HUDEP-2 (cell line): ENCODE results near the gene ZNF496.
"Not testable (repeated sequence)": the region's sequence is repeated elsewhere in the genome, so short reads cannot be mapped to it uniquely, and the experiment has no call there.

ENCODE experiments used
- DNase-seq, 76 experiments: peaks; one replicate each; lab custom pipeline; 2025; ENCODE audit not compliant: unreplicated experiment in 76 of 76; lab: John Stamatoyannopoulos, UW

ZNF496 gene

GRCh38 chr1:247360116-247360898 is 28.6 kb upstream of the ZNF496 start:
- DNase-seq: peak in 10 of 76 experiments; percentile 6 to 55 (median 17)

- DNase-seq: no peak
These were observed 27.9 kb upstream of the ZNF496 start for GRCh38 chr1:247359559-247359958.

- DNase-seq: no peak
These were observed 27.3 kb upstream of the ZNF496 start for GRCh38 chr1:247358920-247359319.

GRCh38 chr1:247357781-247358211 is 26.1 kb upstream of the ZNF496 start:
- DNase-seq: peak in 1 of 76 experiments; percentile 23

- no peak for DNase-seq
These were observed 25.5 kb upstream of the ZNF496 start for GRCh38 chr1:247357052-247357780.

GRCh38 chr1:247355160-247355559 is 23.5 kb upstream of the ZNF496 start:
- not testable (repeated sequence) for DNase-seq

GRCh38 chr1:247352175-247352574 is 20.5 kb upstream of the ZNF496 start:
- DNase-seq: peak in 4 of 76 experiments; percentile 7 to 30 (median 14)

- DNase-seq: no peak
These were observed 18.9 kb upstream of the ZNF496 start for GRCh38 chr1:247350587-247350986.

- peak in 10 of 76 experiments; percentile 9 to 57 (median 24) for DNase-seq
These were observed 16.0 kb upstream of the ZNF496 start for GRCh38 chr1:247347477-247348222.

- no peak for DNase-seq
These were observed 14.2 kb upstream of the ZNF496 start for GRCh38 chr1:247345881-247346280.

- no peak for DNase-seq
These were observed 12.1 kb upstream of the ZNF496 start for GRCh38 chr1:247343801-247344200.

- DNase-seq: no peak
These were observed 7.1 kb upstream of the ZNF496 start for GRCh38 chr1:247338723-247339275.

GRCh38 chr1:247337961-247338360 is 6.3 kb upstream of the ZNF496 start:
- no peak for DNase-seq

- DNase-seq: no peak
These were observed 5.6 kb upstream of the ZNF496 start for GRCh38 chr1:247337250-247337746.

- DNase-seq: no peak
These were observed 4.7 kb upstream of the ZNF496 start for GRCh38 chr1:247336390-247336789.

GRCh38 chr1:247335882-247336281 is 4.2 kb upstream of the ZNF496 start:
- DNase-seq: no peak

GRCh38 chr1:247334378-247335133 is 2.9 kb upstream of the ZNF496 start:
- DNase-seq: peak in 2 of 76 experiments; percentile 4 to 13

- DNase-seq: no peak
These were observed 1.1 kb upstream of the ZNF496 start for GRCh38 chr1:247332623-247333361.

GRCh38 chr1:247332215-247332622 is 552 bp upstream of the ZNF496 start:
- DNase-seq: peak in 22 of 76 experiments; percentile 1 to 44 (median 16)
